HepG2 (cell line): ENCODE results near the gene DHX57. TPM values are rescaled to one million over a fixed set of nuclear protein-coding genes. Genes with fewer than 3 reads are reported as not detected.

Experiments used
- ATRX ChIP-seq: sonication (generic); formaldehyde crosslinking; IDR thresholded peaks from 2 replicates; pipeline ENCODE4 v1.4.0; 2020; ENCODE audit warnings: missing genetic modification reagents, borderline replicate concordance
- BRD4 ChIP-seq: sonication (generic); formaldehyde crosslinking; IDR thresholded peaks from 2 replicates; pipeline ENCODE4 v1.4.0; 2020; ENCODE audit warnings: missing genetic modification reagents
- CCAR2 ChIP-seq: fragments of 200-400 bp; formaldehyde crosslinking; optimal IDR thresholded peaks from 2 replicates; pipeline ENCODE3; 2018; ENCODE audit warnings: low read depth, mild to moderate bottlenecking, low read length, moderate library complexity
- GTF2F1 ChIP-seq: fragments of 150-350 bp; IDR thresholded peaks from 2 replicates; pipeline ENCODE4 v1.6.1; 2014; ENCODE audit warnings: low read length
- MTA1 ChIP-seq: sonication (generic); formaldehyde crosslinking; IDR thresholded peaks from 2 replicates; pipeline ENCODE4 v1.4.0; 2020; ENCODE audit warnings: missing genetic modification reagents, mild to moderate bottlenecking, borderline replicate concordance
- MTF2 ChIP-seq: sonication (generic); formaldehyde crosslinking; IDR thresholded peaks from 2 replicates; pipeline ENCODE4 v1.5.0; 2020; ENCODE audit warnings: missing genetic modification reagents, borderline replicate concordance
- MXD1 ChIP-seq: sonication (generic); formaldehyde crosslinking; IDR thresholded peaks from 2 replicates; pipeline ENCODE4 v1.4.0; 2020; ENCODE audit warnings: mild to moderate bottlenecking, missing genetic modification reagents
- NFIC ChIP-seq: IDR thresholded peaks from 2 replicates; pipeline ENCODE4 v1.6.1; 2012; ENCODE audit warnings: mild to moderate bottlenecking, low read length, inconsistent platforms
- RNF2 ChIP-seq: fragments of 450-650 bp; conservative IDR thresholded peaks from 2 replicates; pipeline ENCODE4 v1.6.1; 2016; ENCODE audit warnings: low read depth
- SAP130 ChIP-seq: IDR thresholded peaks from 2 replicates; pipeline ENCODE4 v1.6.1; 2016; ENCODE audit warnings: low read depth
- SYNCRIP ChIP-seq: fragments of 200-400 bp; formaldehyde crosslinking; IDR thresholded peaks from 2 replicates; pipeline ENCODE4 v1.6.1; 2018; ENCODE audit warnings: mild to moderate bottlenecking, low read depth, low read length; ENCODE audit not compliant: insufficient read depth
- ZBTB3 ChIP-seq: sonication (generic); formaldehyde crosslinking; IDR thresholded peaks from 2 replicates; pipeline ENCODE4 v1.4.0; 2020; ENCODE audit warnings: low read depth, mild to moderate bottlenecking, moderate library complexity, missing genetic modification reagents, borderline replicate concordance
- ZNF230 ChIP-seq: sonication (generic); formaldehyde crosslinking; IDR thresholded peaks from 2 replicates; pipeline ENCODE4 v1.4.0; 2020; ENCODE audit warnings: mild to moderate bottlenecking, missing genetic modification reagents
- ZNF235 ChIP-seq: sonication (generic); formaldehyde crosslinking; IDR thresholded peaks from 2 replicates; pipeline ENCODE4 v1.8.1; 2023; ENCODE audit warnings: mild to moderate bottlenecking, missing genetic modification reagents, borderline replicate concordance
- ZNF337 ChIP-seq: sonication (generic); formaldehyde crosslinking; IDR thresholded peaks from 2 replicates; pipeline ENCODE4 v1.5.1; 2020; ENCODE audit warnings: missing genetic modification reagents, low read depth, mild to moderate bottlenecking, borderline replicate concordance
- ZNF607 ChIP-seq: sonication (generic); formaldehyde crosslinking; IDR thresholded peaks from 2 replicates; pipeline ENCODE4 v1.5.1; 2020; ENCODE audit warnings: missing genetic modification reagents, mild to moderate bottlenecking, borderline replicate concordance
- ZNF614 ChIP-seq: IDR thresholded peaks from 2 replicates; pipeline ENCODE4 v1.6.1; 2018; ENCODE audit warnings: missing biosample characterization, missing genetic modification reagents, inconsistent platforms, borderline replicate concordance
- ZNF878 ChIP-seq: sonication (generic); formaldehyde crosslinking; IDR thresholded peaks from 2 replicates; pipeline ENCODE4 v1.8.1; 2023; ENCODE audit warnings: mild to moderate bottlenecking, missing genetic modification reagents, moderate library complexity
- polyA plus RNA-seq, 8 experiments: library from polyadenylated mRNA; depleted of rRNA in 3 of 8; stranded (reverse) in 7 of 8; unstranded in 1 of 8; fragments of >200 nt; fragmentation: Illumina TruSeq in 4 of 8; extraction: Trizol in 4 of 8; gene quantifications; 2 replicates each; pipeline versions ENCODE4 v1.2.1 to v1.2.3, GENCODE V29; 2011 to 2016; ENCODE audit warnings: low read depth in 4 of 8, missing spikeins in 1 of 8, mixed read lengths in 1 of 8; ENCODE audit not compliant: insufficient read depth in 1 of 8
- total RNA-seq, 5 experiments: library from RNA; depleted of rRNA; stranded (reverse); fragments of >200 nt; fragmentation: Illumina TruSeq; extraction: Trizol; gene quantifications; 2 replicates each; pipeline ENCODE4 v1.2.3, GENCODE V29; 2016; ENCODE audit warnings: low read depth in 1 of 5
- TF ChIP-seq, protein P1 (sequence below): sonication (generic); formaldehyde crosslinking; IDR thresholded peaks from 2 replicates; pipeline ENCODE4 v1.4.0; 2020; ENCODE audit warnings: missing genetic modification reagents
- TF ChIP-seq, protein P2 (sequence below): sonication (generic); formaldehyde crosslinking; IDR thresholded peaks from 2 replicates; pipeline ENCODE4 v1.5.0; 2020; ENCODE audit warnings: mild to moderate bottlenecking, missing genetic modification reagents, moderate library complexity
- TF ChIP-seq, protein P3 (sequence below): sonication (generic); formaldehyde crosslinking; IDR thresholded peaks from 2 replicates; pipeline ENCODE4 v1.8.0; 2022; ENCODE audit warnings: mild to moderate bottlenecking, missing genetic modification reagents, borderline replicate concordance
- TF ChIP-seq, protein P4 (sequence below): sonication (generic); formaldehyde crosslinking; IDR thresholded peaks from 2 replicates; pipeline ENCODE4 v1.4.0; 2020; ENCODE audit warnings: missing genetic modification reagents, low read depth, mild to moderate bottlenecking, borderline replicate concordance

DHX57 gene
- total and polyA plus RNA-seq, 2 of the 13 experiments (the other 11 are each of a cell fraction or from before 2014, with no cell fraction given) = 9.2 to 24.2 TPM

- TF ChIP-seq NFIC (no peak), RNF2 (peak; percentile 86; the same call in 1 of the 2 replicates), ATRX (CRISPR knock-in tag) (no peak), ZNF230 (CRISPR knock-in tag) (peak; percentile 73; the same call in 1 of the 2 replicates), ZNF607 (CRISPR knock-in tag) (peak; percentile 93; the same call in 1 of the 2 replicates), MXD1 (CRISPR knock-in tag) (peak; percentile 67; the same call in 1 of the 2 replicates), ZNF337 (CRISPR knock-in tag) (no peak; the same call in 1 of the 2 replicates), ZNF878 (CRISPR knock-in tag) (no peak), ZNF614 (CRISPR knock-in tag) (peak; percentile 83; the same call in 1 of the 2 replicates), ZNF235 (CRISPR knock-in tag) (0 out of 2 replicates have a peak, but pooled peaks have one; percentile 42), ZBTB3 (CRISPR knock-in tag) (peak; percentile 69; the same call in 1 of the 2 replicates), SYNCRIP (no peak), MTF2 (CRISPR knock-in tag) (no peak), MTA1 (CRISPR knock-in tag) (peak; percentile 76; the same call in 1 of the 2 replicates), BRD4 (peak; percentile 88; the same call in 1 of the 2 replicates), SAP130 (peak; percentile 99), GTF2F1 (no peak), CCAR2 (no peak)
- TF ChIP-seq, protein P1, sequence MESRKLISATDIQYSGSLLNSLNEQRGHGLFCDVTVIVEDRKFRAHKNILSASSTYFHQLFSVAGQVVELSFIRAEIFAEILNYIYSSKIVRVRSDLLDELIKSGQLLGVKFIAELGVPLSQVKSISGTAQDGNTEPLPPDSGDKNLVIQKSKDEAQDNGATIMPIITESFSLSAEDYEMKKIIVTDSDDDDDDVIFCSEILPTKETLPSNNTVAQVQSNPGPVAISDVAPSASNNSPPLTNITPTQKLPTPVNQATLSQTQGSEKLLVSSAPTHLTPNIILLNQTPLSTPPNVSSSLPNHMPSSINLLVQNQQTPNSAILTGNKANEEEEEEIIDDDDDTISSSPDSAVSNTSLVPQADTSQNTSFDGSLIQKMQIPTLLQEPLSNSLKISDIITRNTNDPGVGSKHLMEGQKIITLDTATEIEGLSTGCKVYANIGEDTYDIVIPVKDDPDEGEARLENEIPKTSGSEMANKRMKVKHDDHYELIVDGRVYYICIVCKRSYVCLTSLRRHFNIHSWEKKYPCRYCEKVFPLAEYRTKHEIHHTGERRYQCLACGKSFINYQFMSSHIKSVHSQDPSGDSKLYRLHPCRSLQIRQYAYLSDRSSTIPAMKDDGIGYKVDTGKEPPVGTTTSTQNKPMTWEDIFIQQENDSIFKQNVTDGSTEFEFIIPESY (CRISPR knock-in tag) = peak; percentile 37; the same call in 1 of the 2 replicates
- TF ChIP-seq, protein P2, sequence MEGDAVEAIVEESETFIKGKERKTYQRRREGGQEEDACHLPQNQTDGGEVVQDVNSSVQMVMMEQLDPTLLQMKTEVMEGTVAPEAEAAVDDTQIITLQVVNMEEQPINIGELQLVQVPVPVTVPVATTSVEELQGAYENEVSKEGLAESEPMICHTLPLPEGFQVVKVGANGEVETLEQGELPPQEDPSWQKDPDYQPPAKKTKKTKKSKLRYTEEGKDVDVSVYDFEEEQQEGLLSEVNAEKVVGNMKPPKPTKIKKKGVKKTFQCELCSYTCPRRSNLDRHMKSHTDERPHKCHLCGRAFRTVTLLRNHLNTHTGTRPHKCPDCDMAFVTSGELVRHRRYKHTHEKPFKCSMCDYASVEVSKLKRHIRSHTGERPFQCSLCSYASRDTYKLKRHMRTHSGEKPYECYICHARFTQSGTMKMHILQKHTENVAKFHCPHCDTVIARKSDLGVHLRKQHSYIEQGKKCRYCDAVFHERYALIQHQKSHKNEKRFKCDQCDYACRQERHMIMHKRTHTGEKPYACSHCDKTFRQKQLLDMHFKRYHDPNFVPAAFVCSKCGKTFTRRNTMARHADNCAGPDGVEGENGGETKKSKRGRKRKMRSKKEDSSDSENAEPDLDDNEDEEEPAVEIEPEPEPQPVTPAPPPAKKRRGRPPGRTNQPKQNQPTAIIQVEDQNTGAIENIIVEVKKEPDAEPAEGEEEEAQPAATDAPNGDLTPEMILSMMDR = peak; percentile 14; the same call in 1 of the 2 replicates
- TF ChIP-seq, protein P3, sequence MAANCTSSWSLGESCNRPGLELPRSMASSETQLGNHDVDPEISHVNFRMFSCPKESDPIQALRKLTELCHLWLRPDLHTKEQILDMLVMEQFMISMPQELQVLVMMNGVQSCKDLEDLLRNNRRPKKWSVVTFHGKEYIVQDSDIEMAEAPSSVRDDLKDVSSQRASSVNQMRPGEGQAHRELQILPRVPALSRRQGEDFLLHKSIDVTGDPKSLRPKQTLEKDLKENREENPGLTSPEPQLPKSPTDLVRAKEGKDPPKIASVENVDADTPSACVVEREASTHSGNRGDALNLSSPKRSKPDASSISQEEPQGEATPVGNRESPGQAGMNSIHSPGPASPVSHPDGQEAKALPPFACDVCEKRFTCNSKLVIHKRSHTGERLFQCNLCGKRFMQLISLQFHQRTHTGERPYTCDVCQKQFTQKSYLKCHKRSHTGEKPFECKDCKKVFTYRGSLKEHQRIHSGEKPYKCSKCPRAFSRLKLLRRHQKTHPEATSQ (CRISPR knock-in tag) = peak; percentile 15; the same call in 1 of the 2 replicates
- TF ChIP-seq, protein P4, sequence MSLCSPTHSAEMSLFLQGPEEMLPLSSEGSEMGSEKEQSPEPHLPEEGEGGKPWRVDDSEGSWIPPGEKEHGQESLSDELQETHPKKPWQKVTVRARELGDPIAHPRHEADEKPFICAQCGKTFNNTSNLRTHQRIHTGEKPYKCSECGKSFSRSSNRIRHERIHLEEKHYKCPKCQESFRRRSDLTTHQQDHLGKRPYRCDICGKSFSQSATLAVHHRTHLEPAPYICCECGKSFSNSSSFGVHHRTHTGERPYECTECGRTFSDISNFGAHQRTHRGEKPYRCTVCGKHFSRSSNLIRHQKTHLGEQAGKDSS (CRISPR knock-in tag) = peak; percentile 59; the same call in 1 of the 2 replicates
Observed at GRCh38 chr2:38875576-38876367, at the start of gene DHX57, which contains the start of gene MORN2 (continued).
